Epithelial cell of prostate (primary cell): ENCODE results near the gene INHBE.
"Not testable (repeated sequence)": the region's sequence is repeated elsewhere in the genome, so short reads cannot be mapped to it uniquely, and the experiment has no call there.

Experiments used
- DNase-seq: peaks from one replicate; pipeline ENCODE4 v3.0.0-alpha.2; 2011; ENCODE audit warnings: low read depth, low spot score
- H3K27ac ChIP-seq: fragments of 450-650 bp; 2 replicates; pipeline ENCODE4 v1.5.1; 2017; ENCODE audit warnings: mild to moderate bottlenecking

Gene INHBE

GRCh38 chr12:57454566-57455373 lies at the start of gene INHBE:
INHBE (plus strand) TSS chr12:57455307; CDS start chr12:57455537, 230 bp downstream.
- no peak within 1 kb of the TSS for H3K27ac ChIP-seq
- DNase-seq, result no peak

GRCh38 chr12:57410534-57410933 lies 44.6 kb upstream of the INHBE start:
- H3K27ac ChIP-seq, result no peak overlapping the region
- no peak for DNase-seq

GRCh38 chr12:57414160-57414559 lies 40.9 kb upstream of the INHBE start:
- not testable (repeated sequence) for DNase-seq, H3K27ac ChIP-seq

- no peak for DNase-seq
These were observed 40.0 kb upstream of the INHBE start for GRCh38 chr12:57415088-57415487.

GRCh38 chr12:57416039-57416996 lies 38.8 kb upstream of the INHBE start:
- no peak for DNase-seq
- no peak overlapping the region for H3K27ac ChIP-seq

More at GRCh38 chr12:57415088-57415487, 40.0 kb upstream of the INHBE start:
- H3K27ac ChIP-seq, result no peak overlapping the region

GRCh38 chr12:57418255-57418654 lies 36.9 kb upstream of the INHBE start:
- no peak for DNase-seq
- H3K27ac ChIP-seq, result no peak overlapping the region

GRCh38 chr12:57419495-57419894 lies 35.6 kb upstream of the INHBE start:
- no peak for DNase-seq
- no peak overlapping the region for H3K27ac ChIP-seq

GRCh38 chr12:57420482-57420881 lies 34.6 kb upstream of the INHBE start:
- no peak for DNase-seq
- no peak overlapping the region for H3K27ac ChIP-seq

GRCh38 chr12:57426948-57427347 lies 28.2 kb upstream of the INHBE start:
- H3K27ac ChIP-seq, result not testable (repeated sequence)

GRCh38 chr12:57428965-57429364 lies 26.1 kb upstream of the INHBE start:
- H3K27ac ChIP-seq, result no peak overlapping the region
- no peak for DNase-seq

More at GRCh38 chr12:57426948-57427347, 28.2 kb upstream of the INHBE start:
- DNase-seq, result not testable (repeated sequence)

GRCh38 chr12:57429473-57430111 lies 25.5 kb upstream of the INHBE start:
- peak overlapping the region; percentile 85 for H3K27ac ChIP-seq
- no peak for DNase-seq

- DNase-seq, result no peak
- peak overlapping the region; percentile 85 for H3K27ac ChIP-seq
These were observed 24.8 kb upstream of the INHBE start for GRCh38 chr12:57430112-57430930.

- peak within 1 kb of the TSS; percentile 85 for H3K27ac ChIP-seq
- peak; percentile 62 for DNase-seq
These were observed 24.1 kb upstream of the INHBE start, which contains the start of gene R3HDM2 for GRCh38 chr12:57430931-57431566. R3HDM2 (minus strand) TSS chr12:57431043; CDS start chr12:57310428, 120,615 bp downstream.

GRCh38 chr12:57431654-57432188 lies 23.4 kb upstream of the INHBE start:
- peak overlapping the region; percentile 85 for H3K27ac ChIP-seq
- DNase-seq, result no peak

- H3K27ac ChIP-seq, result no peak overlapping the region
- no peak for DNase-seq
These were observed 21.7 kb upstream of the INHBE start for GRCh38 chr12:57433370-57433769.

- DNase-seq, result no peak
- no peak within 1 kb of the TSS for H3K27ac ChIP-seq
These were observed 20.4 kb upstream of the INHBE start, which contains the start of gene INHBC for GRCh38 chr12:57434517-57435223. INHBC (plus strand) TSS chr12:57434784; CDS start chr12:57434887, 103 bp downstream.

- DNase-seq, result no peak
- H3K27ac ChIP-seq, result no peak overlapping the region
These were observed 19.8 kb upstream of the INHBE start for GRCh38 chr12:57435293-57435692.

GRCh38 chr12:57438400-57438799 lies 16.7 kb upstream of the INHBE start:
- no peak overlapping the region for H3K27ac ChIP-seq
- DNase-seq, result no peak
